Duodenal mucosa (tissue), 2 donors: ENCODE measurements around the gene SOX13.

Source experiments
- H3K27ac ChIP-seq: one replicate; pipeline ENCODE4 v1.7.0; 2013; ENCODE audit warnings: low read depth, low read length
- H3K27me3 ChIP-seq, 2 donors: one replicate each; pipeline ENCODE4 v1.7.0; 2013; ENCODE audit warnings: low read length in 2 of 2, control low read depth in 1 of 2; ENCODE audit not compliant: insufficient read depth in 2 of 2, control insufficient read depth in 1 of 2
- H3K36me3 ChIP-seq, 2 donors: one replicate each; pipeline ENCODE4 v1.7.0; 2013; ENCODE audit warnings: low read length in 2 of 2, control low read depth in 1 of 2; ENCODE audit not compliant: insufficient read depth in 2 of 2, control insufficient read depth in 1 of 2
- H3K4me1 ChIP-seq, 2 donors: one replicate each; pipeline ENCODE4 v1.7.0; 2013; ENCODE audit warnings: low read length in 2 of 2, control low read depth in 1 of 2; ENCODE audit not compliant: insufficient read depth in 2 of 2, control insufficient read depth in 1 of 2
- H3K4me3 ChIP-seq, 2 donors: one replicate each; pipeline ENCODE4 v1.7.0; 2013; ENCODE audit warnings: low read length in 2 of 2, low read depth in 1 of 2
- H3K9ac ChIP-seq, 2 donors: one replicate each; pipeline ENCODE4 v1.7.0; 2013; ENCODE audit warnings: low read length in 2 of 2, low read depth in 1 of 2
- H3K9me3 ChIP-seq, 2 donors: one replicate each; pipeline ENCODE4 v1.7.0; 2013; ENCODE audit warnings: low read length in 2 of 2, control low read depth in 1 of 2; ENCODE audit not compliant: control insufficient read depth in 1 of 2

The SOX13 gene

DNA sequence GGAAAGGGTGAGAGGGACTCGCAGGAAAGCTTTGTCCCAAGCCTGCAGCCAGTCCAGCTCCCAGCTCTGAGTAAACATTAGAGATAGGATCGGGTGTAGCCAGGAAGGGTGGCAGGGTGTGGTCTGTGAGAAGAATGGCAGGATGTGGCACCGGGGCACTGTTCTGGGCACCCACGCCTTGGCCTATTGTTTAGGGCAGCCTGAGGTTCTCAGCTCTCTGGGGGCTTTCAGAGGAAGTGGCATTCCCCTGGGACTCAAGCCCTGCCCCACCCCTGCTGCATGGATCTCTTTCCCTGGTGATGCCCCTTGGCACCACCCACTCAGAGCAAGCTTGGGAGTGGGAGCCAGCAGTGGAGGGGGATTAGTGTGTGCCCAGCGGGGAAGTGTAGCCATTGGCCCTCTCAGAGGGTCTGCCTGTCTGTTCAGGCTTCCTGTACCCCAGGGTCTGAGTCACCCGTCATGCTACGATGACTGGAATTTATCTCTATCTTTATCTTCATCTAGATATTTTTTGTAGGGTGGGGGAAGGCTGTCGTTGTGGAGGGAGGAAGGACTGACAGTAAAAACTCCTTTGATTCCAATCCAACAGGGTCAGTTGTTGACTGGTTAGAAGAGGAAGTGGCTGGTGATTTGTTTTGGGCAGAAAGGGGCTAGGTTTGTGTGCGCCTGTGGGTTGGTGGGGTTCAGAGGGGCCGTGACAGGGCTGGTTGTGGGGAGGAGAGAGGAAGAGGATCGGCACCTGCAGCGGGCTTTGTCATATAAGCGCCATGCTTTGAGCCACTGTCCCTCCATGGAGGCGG is 31.6 kb downstream of the SOX13 start:
- Histone ChIP-seq H3K36me3 (no peaks in the 10 kb centered on the region), H3K27ac (no peak overlapping the region), H3K4me1 (peaks cover 29 to 34% of the 10 kb centered on the region in 2 donors), H3K4me3 (no peak overlapping the region), H3K9me3 (no peaks in the 10 kb centered on the region), H3K27me3 (no peaks in the 10 kb centered on the region), H3K9ac (no peak overlapping the region)

DNA sequence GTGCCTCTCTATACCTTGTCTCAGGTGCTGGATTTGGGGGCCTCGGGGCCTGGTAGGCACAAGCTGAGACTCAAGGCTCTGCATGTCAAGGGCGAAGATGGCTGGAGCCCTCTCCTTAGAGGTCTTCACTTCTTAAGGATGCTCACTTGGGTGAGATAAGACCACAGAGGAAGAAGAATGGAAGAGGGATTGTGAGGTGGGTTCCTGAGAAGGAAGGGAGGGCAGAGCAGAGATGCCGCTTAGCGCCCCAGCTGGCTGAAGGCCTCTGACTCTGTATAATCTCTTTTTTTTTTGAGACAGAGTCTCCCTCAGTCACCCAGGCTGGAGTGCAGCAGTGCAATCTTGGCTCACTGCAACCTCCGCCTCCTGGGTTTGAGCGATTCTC is 32.2 kb downstream of the SOX13 start:
- Histone ChIP-seq H3K27ac (no peak overlapping the region), H3K9ac (no peak overlapping the region), H3K4me1 (peaks cover 29 to 34% of the 10 kb centered on the region in 2 donors), H3K36me3 (no peaks in the 10 kb centered on the region), H3K27me3 (no peaks in the 10 kb centered on the region), H3K4me3 (no peak overlapping the region), H3K9me3 (no peaks in the 10 kb centered on the region)

DNA sequence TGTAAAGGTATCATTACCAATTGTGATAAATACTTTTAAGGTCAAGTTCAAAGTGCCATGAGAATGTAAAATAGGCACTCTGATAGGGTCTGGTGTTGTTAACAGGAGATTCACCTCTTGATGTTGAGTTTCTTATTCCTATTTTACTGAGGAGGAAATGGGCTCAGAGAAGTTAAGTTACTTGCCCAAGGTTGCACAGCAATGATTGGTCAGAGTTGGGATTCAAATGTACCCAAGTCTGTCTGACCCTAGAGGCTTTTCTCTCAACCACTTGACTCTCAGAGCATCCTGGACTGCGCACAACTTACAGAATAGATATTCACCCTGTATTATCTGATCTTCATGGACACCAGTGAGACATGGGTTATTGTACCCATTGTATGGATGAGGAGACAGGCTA is 33.9 kb downstream of the SOX13 start:
- Histone ChIP-seq H3K9me3 (no peaks in the 10 kb centered on the region), H3K4me3 (no peak overlapping the region), H3K36me3 (no peaks in the 10 kb centered on the region), H3K4me1 (peaks cover 29 to 31% of the 10 kb centered on the region in 2 donors), H3K9ac (no peak overlapping the region), H3K27ac (no peak overlapping the region), H3K27me3 (no peaks in the 10 kb centered on the region)

DNA sequence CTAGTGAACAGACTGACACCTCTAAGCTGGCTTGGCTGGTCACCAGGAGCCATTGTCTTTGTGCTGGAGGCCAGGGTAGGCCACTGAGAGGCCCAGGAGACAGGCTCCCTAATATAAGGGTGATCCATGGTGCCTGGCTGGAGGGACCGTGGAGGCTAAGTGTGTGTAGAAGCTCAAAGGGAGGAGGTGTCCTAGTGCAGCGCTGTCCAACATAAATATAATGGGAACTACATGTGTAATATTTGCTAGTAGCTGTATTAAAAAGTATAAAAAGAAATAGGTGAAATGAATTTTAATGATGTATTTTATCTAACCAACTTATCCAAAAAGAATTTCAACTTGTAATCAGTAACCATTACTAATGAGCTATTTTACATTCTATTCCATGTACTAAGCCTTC is 35.0 kb downstream of the SOX13 start:
- Histone ChIP-seq H3K9me3 (no peaks in the 10 kb centered on the region), H3K36me3 (no peaks in the 10 kb centered on the region), H3K4me1 (peaks cover 19 to 20% of the 10 kb centered on the region in 2 donors), H3K4me3 (no peak overlapping the region), H3K27ac (no peak overlapping the region), H3K27me3 (no peaks in the 10 kb centered on the region), H3K9ac (no peak overlapping the region)

DNA sequence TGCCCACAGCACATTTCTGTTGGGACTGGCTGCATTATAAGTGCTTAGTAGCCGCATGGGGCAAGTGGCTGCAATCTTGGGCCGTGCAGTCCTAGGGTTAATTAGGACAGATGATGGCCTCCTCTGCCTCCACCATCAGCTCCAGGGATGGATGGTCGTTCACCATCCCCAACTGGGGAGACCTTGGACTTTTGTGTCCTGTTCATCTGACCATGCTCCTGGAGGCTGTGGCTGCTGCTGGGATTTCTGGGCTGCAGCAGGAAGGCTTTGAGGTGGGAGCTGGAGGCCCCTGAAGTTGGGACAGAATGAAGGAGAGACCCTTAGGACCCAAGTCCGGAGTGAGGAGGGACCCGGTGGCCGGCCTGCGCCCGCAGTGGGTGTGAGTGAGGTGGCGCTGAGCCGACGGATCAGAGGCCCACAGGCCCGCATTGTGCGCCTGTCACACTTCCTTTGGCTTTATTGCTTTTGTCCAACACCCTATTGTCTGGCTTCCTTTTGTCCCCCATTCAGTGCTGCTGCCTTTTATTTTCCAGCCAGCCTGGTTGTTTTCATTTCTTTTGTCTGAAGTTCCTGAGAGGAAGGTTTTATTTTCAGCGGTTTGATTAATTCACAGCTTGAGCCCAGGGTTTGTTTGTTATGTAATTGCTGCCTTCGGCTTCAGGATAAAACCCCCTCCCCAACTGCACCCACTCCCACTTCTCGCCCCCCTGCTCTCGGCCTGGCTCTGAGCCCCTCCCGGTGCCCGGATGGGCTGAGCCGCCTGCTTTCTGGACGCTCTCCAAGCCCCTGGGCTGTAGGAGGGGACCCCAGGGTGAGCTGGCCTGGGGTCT is 35.6 kb downstream of the SOX13 start:
- Histone ChIP-seq H3K4me1 (peaks cover 12 to 17% of the 10 kb centered on the region in 2 donors), H3K9me3 (no peaks in the 10 kb centered on the region), H3K4me3 (no peak overlapping the region), H3K36me3 (no peaks in the 10 kb centered on the region), H3K27ac (no peak overlapping the region), H3K27me3 (no peaks in the 10 kb centered on the region), H3K9ac (no peak overlapping the region)

DNA sequence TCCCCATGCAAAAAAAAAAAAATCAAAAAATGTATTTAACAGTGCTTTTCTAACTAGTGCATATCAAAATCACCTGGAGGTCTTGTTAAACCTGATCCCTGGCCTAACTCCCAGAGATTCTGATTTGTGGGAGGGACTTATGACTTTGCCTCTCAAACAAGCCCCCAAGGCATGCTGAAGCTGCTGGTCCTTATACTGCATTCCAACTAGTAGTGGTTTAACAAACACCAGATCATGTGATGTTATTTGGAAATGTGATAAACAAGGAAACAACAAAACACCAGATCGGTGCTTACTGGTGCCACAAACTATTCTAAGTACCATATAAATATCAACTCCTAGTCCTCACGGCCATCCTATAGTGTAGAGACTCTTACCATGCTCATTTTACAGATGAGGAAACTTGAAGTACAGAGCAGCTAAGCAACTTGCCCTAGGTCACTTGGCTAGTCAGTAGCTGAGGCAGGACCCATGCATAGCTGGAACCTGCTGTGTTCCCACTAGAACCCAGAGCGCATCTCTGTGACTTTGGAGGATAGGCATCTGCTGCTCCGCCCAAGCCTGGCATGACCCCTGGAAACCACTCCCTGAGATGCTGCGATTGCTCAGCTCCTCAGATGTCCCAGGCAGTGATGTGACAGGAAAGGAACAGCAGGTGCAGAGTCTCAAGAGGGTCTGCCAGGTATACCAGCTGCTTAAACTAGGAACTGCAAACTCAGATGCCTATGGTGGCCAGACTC is 38.1 kb downstream of the SOX13 start:
- no peak overlapping the region for H3K4me3 ChIP-seq
- H3K4me1 ChIP-seq, result peaks cover 0 to 3% of the 10 kb centered on the region in 2 donors
- H3K9me3 ChIP-seq, result no peaks in the 10 kb centered on the region
- peaks cover 0 to 8% of the 10 kb centered on the region in 2 donors for H3K36me3 ChIP-seq
- no peak overlapping the region for H3K9ac ChIP-seq
- no peak overlapping the region for H3K27ac ChIP-seq
- no peaks in the 10 kb centered on the region for H3K27me3 ChIP-seq

DNA sequence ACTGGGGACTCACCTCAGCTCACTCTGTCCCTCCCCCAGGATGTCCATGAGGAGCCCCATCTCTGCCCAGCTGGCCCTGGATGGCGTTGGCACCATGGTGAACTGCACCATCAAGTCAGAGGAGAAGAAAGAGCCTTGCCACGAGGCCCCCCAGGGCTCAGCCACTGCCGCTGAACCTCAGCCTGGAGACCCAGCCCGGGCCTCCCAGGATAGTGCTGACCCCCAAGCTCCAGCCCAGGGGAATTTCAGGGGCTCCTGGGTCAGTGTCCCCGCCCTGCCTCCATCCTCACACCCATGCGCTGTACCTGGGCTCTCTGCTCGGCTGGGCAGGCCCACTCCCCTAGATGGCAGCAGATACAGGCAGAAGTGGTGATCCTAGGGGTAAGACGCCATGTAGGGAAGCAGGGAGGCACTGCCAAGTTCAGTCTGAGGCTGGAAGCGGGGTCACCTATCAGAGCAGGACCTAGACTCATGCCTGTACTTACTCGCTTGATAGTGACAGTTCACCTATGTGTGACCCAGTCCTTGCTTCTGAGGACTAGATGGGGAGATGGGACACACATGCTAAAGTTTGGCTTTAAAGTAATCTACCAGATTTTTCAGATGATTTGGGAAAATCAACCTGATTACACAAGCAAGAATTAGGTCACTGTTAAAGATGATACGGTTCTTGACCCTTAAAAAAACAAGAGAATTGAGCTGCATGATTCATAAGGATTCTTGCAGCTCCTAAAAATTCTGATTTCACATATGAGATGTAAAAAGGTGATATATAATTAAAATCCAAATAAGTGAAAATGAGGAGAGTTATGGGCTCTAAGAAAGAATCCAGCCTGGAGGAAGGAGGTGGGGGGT is 40.2 kb downstream of the SOX13 start:
- H3K27me3 ChIP-seq, result no peaks in the 10 kb centered on the region
- peaks cover 4 to 19% of the 10 kb centered on the region in 2 donors for H3K36me3 ChIP-seq
- no peak overlapping the region for H3K4me3 ChIP-seq
- H3K27ac ChIP-seq, result no peak overlapping the region
- peaks cover 0 to 3% of the 10 kb centered on the region in 2 donors for H3K4me1 ChIP-seq
- H3K9me3 ChIP-seq, result no peaks in the 10 kb centered on the region
- no peak overlapping the region for H3K9ac ChIP-seq

DNA sequence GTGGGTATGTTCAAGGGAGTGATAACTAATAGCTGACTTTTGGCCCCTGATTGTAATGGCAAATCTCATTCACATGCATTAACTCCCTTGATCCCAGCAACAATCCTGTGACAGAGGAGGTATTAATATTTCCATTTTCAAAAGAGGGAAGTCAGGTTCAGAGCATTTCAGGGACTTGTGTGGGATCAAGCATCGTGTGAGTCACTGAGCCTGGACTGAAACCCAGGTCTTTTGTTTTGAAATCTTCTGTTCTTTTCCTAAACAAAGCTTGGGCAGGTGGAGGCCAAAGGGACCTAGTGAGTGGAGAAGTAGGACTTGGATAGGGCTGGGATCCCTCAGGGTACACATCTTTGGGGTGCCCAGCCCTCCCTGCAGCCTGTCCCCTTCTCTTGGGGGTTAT is 41.0 kb downstream of the SOX13 start:
- Histone ChIP-seq H3K9me3 (no peaks in the 10 kb centered on the region), H3K27ac (no peak overlapping the region), H3K9ac (no peak overlapping the region), H3K4me1 (peaks cover 0 to 3% of the 10 kb centered on the region in 2 donors), H3K36me3 (peaks cover 4 to 26% of the 10 kb centered on the region in 2 donors), H3K4me3 (no peak overlapping the region), H3K27me3 (no peaks in the 10 kb centered on the region)

DNA sequence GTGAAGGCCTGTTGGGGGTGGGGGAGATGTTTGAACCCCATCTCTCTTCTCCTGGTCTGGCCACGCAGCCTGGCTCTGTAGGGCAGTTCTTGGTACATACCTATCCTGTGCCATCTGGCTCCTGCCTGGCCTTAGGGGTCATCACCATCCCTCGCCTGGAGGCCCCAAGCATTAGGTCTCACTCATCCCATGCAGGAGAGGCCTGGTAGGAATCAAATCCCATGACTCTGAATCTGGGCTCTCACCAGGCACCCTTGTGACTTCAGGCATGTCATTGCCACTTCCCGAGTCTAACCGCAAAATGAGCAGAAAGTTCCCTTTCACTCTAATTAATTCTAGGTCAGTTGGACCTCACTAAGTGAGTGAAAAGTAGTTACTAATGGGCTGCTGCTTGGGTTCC is 41.7 kb downstream of the SOX13 start:
- no peak overlapping the region for H3K9ac ChIP-seq
- no peaks in the 10 kb centered on the region for H3K27me3 ChIP-seq
- peaks cover 4 to 32% of the 10 kb centered on the region in 2 donors for H3K36me3 ChIP-seq
- H3K27ac ChIP-seq, result no peak overlapping the region
- no peak overlapping the region for H3K4me3 ChIP-seq
- H3K9me3 ChIP-seq, result no peaks in the 10 kb centered on the region
- H3K4me1 ChIP-seq, result peaks cover 0 to 3% of the 10 kb centered on the region in 2 donors
